ENCODE data around the gene TMEM239.
"Not testable (repeated sequence)": the region's sequence is repeated elsewhere in the genome, so short reads cannot be mapped to it uniquely, and the experiment has no call there.

Gene TMEM239

DNA sequence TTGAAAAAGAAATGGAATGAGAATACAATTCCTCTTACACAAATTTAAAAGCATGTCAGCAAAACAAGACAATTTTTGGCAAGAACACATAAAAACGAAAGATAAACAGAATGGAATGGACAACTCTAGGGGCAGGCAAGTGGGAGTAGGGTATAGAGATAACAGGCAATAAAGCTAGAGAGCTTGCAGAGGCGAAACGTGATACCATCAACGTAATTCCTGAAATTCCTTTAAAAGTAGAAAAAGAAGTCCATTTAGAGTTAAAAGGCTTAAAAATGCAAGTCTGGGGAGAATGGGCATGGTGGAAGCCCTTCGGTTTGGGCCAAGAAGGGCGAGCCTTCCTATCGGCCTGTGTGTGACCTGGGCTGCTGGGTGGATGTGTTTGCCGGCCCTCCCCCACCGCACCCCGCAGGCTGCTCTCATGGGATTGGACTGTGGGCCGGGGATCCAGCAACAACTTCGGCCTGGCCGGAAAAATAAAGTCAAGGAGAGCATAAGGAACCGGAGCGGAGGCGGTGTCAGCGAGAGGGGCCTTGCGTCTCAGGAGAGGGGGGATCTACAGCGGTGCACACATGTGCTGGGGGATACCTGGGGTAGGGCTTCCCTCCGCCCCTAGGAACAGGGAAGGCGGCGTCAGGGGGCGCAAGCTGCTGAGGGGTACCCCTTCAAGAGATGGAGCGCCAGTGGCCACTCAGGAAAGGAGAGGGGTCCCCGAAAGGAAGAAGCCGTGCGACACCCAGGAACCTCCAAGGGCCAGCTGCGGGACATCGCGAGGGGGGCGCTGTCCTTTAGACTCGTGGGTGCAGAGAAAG lies 4.1 kb downstream of the TMEM239 start:
- DNase-seq (ENCODE audit: low read depth in 4 of 4, low spot score in 1 of 4), result no peak

DNA sequence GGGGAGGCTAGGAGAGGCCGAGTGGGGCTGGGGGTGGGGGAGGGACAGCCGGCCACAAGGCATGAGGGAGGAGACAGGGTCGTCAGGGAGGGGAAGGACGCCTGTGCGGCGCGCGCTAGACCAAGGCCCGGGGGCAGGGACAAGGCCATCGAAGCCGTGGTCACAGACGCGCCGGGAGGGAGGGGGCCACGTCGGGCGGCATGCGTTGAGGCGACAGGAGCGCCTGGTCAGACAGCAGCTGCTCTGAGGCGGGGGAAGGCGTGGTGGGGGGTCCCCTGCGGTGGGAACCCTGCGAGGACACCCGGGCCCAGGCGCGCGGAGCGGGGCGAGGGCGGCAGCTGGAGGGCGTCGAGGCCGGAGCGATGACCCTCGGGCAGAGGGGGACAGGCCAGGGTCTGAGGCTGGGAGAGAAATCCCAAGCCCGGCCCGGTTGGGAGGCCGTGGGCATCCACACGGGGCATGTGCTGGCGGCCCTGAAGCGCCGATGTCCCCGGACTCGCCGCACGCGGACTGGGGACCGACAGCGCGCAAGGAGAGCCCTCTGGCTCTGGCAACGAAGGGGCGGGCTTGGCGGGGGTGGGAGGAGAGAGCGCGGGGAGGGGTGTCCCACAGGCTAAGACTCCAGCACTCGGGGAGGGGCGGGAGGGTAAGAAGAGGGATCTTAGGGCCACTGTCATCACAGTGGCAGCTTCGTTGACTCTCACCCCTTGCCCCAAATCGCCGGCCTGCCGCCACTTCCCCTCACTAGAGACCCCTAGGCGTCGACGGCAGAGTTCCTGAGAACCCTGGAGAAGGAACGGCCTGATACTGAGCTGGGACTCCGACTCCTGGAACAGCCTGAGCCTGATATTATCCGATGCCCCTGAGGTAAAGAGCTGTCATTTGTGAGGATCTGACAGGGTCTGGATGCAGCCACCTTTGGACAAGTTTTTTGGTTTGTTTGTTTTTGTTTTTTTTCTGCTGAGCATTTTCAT lies 5.0 kb downstream of the TMEM239 start:
- DNase-seq (ENCODE audit: low read depth in 4 of 4, low spot score in 1 of 4), result no peak

GRCh38 chr20:2822073-2822472 lies 5.9 kb downstream of the TMEM239 start:
- DNase-seq (ENCODE audit: low read depth in 4 of 4, low spot score in 1 of 4), result no peak

DNA sequence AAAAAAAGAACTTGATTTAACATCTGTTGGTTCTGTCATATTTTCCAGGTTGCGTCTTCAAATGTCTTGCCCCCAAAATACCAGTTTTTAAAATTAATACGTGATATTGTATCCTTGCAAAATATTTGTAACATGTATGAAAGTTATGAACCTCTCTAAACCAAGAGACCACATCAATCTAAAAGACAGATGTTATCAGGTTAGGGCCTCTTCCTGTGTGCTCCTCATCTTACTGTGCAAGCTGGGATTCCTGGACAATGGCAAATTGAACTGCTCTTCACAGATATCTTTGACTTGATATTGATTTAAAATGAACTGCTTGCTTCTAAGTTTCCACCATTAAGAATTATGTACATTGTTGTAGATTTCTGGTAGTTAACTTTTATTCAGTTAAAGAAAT lies 9.6 kb downstream of the TMEM239 start:
- no peak for DNase-seq (ENCODE audit: low read depth in 4 of 4, low spot score in 1 of 4)

DNA sequence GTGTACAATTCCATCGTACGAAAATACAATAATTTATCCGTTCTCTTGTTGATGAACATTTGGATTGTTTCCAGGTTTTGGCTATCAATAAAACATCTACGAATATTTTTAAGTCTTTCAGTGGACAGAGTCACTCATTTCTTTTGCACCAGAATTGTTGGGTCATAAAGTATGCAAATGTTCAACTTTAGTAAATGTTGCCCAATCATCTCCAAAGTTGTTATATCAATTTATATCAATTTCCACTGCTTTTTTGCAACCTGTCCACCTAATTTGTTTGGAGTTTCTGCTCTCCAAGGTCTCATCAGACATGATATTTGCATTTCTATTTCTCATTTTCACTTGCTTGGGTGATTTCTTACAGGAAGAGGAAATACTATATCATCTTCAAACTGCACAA lies 10.5 kb downstream of the TMEM239 start:
- DNase-seq (ENCODE audit: low read depth in 4 of 4, low spot score in 1 of 4), result no peak

DNA sequence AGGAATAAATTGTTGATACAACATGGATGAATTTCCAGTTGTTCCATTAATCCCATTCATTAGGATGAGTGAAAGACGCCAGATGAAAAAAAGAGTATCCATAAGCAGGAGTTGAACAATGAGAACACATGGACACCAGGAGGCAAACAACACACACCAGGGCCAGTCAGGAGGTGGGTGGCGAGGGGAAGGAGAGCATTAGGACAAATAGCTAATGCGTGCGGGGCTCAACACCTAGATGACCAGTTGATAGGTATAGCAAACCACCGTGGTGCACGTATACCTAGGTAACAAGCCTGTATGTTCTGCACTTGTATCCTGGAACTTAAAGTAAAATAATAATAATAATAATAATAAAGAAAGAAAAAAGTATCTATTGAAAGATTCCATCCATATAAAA lies 13.2 kb downstream of the TMEM239 start:
- DNase-seq (ENCODE audit: low read depth in 4 of 4, low spot score in 1 of 4), result no peak

DNA sequence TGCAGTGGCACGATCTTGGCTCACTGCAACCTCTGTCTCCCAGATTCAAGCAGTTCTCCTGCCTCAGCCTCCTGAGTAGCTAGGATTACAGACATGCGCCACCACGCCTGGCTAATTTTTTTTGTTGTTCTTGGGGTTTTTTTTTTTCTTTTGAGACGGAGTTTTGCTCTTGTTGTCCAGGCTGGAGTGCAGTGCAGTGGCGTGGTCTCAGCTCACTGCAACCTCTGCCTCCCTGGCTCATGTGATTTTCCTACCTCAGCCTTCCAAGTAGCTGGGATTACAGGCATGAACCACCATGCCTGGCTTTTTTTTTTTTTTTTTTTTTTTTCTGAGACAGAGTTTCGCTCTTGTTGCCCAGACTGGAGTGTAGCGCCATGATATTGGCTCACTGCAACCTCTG lies 15.0 kb downstream of the TMEM239 start:
- not testable (repeated sequence) for DNase-seq (ENCODE audit: low read depth in 4 of 4, low spot score in 1 of 4)

DNA sequence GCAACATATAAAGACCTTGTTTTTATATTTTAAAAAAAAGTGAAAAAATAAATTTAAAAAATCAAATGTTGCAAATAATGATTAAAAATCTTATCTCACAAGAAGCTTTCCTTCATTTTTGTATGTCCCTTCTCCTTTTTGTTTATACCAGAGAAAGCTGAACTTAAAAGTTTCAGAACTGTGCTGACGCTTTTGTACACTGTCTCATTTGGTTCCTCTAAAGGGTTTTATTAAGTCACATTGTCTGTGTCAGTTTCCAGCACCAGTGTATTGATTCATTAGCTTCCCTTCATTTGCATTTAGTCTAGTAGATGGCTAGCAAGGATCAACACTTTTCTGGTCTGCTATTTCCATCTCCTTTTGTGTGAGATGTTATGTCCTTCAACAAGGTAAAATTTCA lies 17.6 kb downstream of the TMEM239 start:
- no peak for DNase-seq (ENCODE audit: low read depth in 4 of 4, low spot score in 1 of 4)

GRCh38 chr20:2834401-2835110 lies 18.4 kb downstream of the TMEM239 start:
- no peak for DNase-seq (ENCODE audit: low read depth in 4 of 4, low spot score in 1 of 4)

GRCh38 chr20:2835331-2835796 lies 19.2 kb downstream of the TMEM239 start:
- no peak for DNase-seq (ENCODE audit: low read depth in 4 of 4, low spot score in 1 of 4)

GRCh38 chr20:2836035-2836434 lies 19.9 kb downstream of the TMEM239 start:
- no peak for DNase-seq (ENCODE audit: low read depth in 4 of 4, low spot score in 1 of 4)

DNA sequence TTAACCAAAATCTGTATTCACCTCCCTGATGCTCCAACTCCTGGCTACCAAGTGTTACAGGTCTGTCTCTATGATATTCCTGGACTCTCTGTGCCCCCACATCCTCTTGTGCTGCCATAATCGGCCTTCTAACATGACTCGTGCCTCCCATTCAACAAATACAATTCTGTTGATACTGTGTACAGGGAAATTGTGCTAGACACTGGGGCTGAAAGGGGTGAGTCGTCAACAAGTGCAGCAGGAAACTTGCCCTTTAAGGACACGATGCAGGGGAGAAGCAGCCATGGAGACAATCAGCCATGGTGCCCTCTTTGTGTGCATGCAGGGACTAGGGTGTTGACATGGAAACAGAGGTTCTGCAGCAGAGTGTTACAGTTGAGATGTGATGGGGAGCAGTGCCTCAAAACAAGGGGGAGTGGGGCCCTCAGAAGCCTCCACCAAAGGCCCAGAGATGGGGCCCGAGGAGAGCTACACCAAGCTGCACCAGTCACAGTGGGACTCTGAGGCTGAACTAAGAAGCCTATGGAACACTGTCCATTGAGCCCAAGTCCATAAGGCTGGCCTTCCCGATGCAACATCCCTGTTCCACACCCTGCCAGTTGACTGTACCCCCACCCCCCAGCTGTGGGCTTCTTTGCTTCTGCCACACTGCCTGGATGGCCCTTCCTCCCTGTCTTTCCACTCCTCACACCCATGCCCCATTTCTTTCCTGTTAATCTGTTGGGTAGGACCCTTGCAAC lies 21.2 kb downstream of the TMEM239 start:
- no peak for DNase-seq (ENCODE audit: low read depth in 4 of 4, low spot score in 1 of 4)

- DNase-seq (ENCODE audit: low read depth in 4 of 4, low spot score in 1 of 4), result no peak
Observed at GRCh38 chr20:2838170-2838797, 22.1 kb downstream of the TMEM239 start.

DNA sequence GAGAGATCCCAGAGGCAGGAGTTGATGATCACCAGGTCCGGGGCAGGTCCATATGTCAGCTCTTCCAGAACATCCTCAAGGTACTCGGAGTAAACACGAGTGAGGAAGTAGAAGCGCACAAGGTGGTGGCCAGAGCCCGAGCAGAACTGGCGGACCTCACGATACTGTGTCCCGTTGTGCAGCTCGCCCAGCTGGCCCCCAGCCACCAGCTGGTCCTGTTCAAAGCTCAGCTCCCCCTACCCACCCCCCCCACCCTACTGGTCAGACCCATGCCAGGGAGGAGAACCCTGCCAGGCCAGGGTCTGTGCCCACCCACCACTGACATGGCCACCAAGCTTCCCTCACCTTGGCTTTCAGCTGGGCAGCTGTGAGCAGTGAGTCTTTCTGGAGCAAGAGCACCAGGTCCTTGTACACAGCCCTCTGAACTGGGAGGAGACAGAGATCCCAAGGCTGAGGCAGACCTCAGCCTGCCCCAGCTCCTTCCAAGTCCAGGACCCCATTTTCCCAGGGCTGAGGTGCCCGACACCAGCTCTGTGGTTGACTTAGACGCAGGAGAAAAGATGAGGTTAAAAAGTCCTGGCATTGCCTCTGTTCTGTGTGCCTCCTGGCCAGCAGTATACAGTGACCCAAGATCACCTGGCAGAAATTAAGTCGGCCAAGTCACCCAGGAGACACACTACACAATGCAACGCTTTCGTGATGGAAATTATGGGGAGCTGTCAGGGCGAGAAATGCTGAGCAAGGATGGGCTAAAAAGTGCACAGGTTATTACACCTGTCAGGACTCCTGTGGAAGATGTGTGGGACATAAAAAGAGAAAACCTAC lies 22.9 kb downstream of the TMEM239 start:
- DNase-seq (ENCODE audit: low read depth in 4 of 4, low spot score in 1 of 4), result no peak

DNA sequence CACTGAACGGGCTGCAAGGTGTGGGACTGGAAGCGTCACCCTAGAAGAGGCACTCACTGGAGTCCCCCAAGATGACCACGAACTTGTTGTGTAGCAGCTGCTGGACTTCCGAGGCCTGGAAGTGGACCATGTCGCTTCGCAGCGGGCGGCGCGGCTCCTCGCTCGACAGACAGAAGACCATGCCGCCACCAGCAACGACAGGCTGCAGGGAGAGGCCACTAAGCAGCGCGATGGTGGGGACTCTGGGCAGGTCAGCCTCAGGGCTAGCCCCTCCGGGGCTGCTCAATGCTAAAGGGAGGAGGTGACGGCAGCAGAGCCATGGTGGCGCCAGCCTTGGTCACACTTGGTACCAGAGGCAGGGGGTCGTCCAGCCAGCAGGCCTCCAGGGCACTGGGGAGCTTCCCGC lies 23.6 kb downstream of the TMEM239 start:
- DNase-seq (ENCODE audit: low read depth in 4 of 4, low spot score in 1 of 4), result no peak

DNA sequence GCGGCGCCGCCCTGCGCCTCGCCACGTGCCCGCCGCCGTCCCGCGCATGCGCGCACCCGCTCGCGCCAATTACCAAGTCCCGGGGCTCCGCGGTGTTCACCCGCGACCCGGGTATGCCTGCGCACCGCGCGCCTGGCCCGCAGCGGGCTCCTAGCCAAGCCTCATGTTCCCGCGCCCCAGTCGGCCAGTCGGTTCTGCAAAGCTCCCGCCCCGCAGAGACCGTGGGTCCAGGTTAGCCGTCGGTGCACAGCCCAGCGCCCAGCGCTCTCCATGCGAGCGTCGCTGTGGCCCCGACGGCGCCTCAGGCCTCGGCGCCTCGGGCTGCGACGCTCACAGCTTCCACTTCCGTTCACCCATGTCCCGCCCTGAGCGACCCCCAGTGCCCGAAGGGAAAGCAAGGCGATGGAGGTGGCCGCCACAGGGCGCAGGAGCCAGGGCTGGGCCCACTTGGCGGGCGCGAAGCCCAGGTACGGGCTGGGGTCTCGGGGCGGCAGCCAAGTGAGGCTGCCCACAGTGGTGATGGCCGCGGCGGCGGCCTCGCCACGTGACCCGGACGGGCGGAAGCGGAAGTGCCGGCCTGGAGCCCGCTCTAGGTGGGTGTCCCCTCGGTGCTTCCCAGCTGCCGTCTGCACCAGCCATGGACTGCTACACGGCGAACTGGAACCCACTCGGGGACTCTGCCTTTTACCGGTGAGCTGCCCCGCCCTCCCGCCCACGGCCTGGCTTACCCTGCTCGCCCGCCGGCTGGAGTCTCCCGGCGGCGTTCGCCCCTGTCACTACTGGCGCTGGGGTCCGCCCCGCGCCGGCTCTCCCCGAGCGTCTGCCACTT lies 24.2 kb downstream of the TMEM239 start, which contains the start of the genes PCED1A and VPS16:
TSS of gene PCED1A (minus strand) at position 518 of the 829 bp plus-strand sequence. CDS start 743 bp downstream, outside the sequence.
TSS of gene VPS16 (plus strand) at position 608 of the 829 bp plus-strand sequence. CDS start at position 638, 30 bp downstream.
- DNase-seq (ENCODE audit: low read depth in 4 of 4, low spot score in 1 of 4), result peak; percentile 70 to 82 (median 76)

GRCh38 chr20:2840967-2841531 lies 24.9 kb downstream of the TMEM239 start:
- DNase-seq (ENCODE audit: low read depth in 4 of 4, low spot score in 1 of 4), result peak in 1 of 4 experiments; percentile 26

DNA sequence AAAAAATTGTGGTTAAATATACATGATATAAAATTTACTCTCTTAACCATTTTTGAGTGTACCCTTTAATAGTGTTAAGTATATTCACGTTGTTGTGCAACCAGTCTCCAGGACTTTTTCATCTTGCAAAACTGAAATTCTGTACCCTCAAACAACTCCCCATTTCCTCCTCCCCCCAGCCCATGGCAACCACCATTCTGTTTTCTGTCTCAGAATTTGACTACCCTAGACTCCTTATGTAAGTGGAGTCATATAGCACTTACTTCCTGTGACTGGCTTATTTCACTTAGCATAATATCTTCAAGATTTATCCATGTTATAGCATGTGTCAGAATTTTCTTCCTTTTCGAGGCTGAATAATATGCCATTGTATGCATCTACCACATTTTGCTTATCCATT lies 29.4 kb downstream of the TMEM239 start:
- DNase-seq (ENCODE audit: low read depth in 4 of 4, low spot score in 1 of 4), result no peak

All from stimulated activated CD4-positive, alpha-beta T cell treated with anti-CD3 and anti-CD28 coated beads, Interleukin-1b, Interleukin-23, amount 100 ng/mL, for 24 hours (primary cell).